HG02571 (cell line): ENCODE results near the gene RBM20.
A peak's percentile ranks its signal among the peaks of the same experiment; 100 is the strongest.

Experiments used
- ATAC-seq: cut with Tn5 transposase; IDR thresholded peaks from one replicate; pipeline ENCODE4 v1.9.1; 2021; ENCODE audit warnings: mild to moderate bottlenecking, moderate library complexity; ENCODE audit not compliant: unreplicated experiment

RBM20 gene

DNA sequence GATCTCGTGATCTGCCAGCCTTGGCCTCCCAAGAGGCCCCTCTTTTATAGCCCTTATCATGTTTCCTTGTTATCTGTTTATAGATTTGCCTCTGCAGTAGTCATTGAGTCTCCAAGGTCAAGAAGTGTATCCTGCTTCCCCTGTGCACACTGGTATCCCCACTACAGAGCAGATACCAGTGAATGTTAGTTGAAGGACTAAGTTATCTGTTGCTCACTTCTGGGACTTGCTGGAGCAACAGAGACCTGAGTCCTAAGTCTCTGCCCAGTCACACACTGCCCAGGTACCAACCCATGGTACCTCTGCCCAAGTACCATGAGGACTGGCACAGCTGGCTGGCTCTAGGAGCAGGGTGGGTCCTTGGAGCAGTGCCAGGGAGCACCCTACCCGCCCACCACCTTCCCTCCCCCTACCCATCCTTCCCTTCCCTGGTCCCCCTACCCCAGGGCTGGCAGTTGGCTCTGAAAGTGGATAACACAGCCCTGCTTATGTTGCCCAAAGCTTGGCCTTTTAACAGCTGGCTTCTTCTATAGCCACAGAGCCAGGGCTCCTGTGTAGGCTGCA is 201.1 kb downstream of the RBM20 start:
- no peak for ATAC-seq

DNA sequence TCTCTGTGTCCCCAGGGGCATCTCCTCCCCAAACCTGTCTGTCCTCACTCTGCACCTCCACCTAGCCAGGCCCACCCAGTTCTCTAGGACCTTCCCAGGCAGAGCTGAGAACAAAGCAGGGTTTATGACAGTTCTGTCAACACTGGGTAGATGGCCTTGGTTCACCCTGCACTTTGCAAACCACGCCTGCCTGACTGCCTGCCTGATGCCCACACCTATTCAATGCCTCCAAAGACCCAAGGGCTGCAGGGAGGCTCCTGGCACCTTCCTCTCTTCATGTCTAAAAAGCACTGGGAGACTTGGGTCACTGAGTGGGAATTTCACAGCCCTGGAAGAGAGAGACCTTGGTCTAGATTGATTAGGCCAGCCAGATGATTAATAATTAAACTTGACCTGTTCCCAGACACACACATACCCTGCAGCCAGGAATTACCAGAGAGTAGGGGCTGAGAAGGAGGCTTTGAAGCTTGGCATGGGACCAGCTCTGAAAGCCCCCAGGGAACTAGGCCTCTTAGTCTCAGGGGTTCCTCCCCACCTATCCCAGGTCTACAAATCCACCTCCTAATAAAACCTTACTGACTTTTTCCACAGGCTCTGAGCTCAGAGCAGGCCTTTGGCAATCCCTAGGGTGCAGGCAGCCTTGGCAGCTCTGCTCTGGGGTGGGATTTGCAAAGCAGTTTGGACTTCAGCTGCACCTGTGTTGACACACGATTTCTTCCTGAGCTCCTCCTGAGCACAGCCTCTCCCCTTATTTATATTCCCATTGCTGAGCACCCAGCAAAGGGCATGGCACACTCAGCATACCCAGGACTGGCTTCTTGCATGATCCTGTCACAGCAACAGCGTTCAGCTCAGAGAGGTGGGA is 201.9 kb downstream of the RBM20 start:
- no peak for ATAC-seq

DNA sequence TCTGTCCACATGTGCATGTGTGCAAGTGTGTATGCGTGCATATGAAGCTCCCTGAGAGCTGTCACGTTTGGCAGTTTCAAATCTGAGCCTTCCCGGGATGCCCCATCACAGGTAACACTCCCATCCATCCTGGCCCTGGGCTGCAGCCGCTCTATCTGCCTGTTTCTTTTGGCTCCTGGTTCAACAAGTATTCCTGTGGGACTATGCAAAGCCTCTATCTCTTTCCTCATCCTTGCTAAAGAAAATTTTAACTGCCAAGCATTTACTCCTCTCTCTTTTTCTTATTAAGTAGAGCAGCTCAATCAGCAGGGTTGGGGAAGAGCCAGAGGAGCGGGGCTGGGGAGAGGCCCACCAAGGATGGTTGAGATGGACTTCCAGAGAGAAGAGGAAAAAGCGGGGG is 203.2 kb downstream of the RBM20 start:
- no peak for ATAC-seq

DNA sequence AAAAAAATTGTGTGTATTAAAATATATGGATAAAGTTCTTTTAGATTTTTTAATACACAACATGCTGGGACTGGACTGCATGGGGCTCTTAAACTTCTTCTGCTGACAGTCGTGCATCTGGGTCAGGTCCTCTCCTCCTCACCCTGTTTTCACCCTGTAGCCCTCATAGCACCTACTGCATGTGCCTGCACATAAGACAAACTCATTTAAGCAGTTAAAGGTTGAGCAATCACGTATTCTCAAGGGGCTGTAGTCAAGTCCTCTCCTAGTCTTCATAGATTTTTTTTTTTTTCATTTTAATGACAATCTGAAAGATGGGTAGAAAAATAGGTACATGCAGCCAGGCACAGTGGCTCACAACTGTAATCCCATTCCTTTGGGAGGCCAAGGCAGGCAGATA is 204.0 kb downstream of the RBM20 start:
- no peak for ATAC-seq

DNA sequence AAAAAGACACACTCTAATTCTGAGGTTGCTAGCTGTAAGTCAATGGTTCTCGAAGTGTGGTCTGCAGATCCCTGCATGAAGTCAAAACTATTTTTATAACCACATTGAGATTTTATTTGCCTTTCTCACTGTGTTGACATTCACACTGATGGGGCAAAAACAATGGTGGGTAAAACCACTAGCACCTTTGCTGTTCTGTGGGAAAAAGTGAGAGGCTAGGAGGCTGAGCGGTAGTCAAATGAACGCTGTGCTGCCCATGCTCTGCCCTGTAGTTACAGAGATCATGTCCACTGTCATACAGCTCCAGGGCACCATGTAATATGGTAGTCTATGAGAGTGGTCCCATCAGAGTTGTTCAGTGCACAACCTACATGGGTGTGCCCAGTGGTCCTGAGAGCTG is 206.0 kb downstream of the RBM20 start:
- no peak for ATAC-seq

DNA sequence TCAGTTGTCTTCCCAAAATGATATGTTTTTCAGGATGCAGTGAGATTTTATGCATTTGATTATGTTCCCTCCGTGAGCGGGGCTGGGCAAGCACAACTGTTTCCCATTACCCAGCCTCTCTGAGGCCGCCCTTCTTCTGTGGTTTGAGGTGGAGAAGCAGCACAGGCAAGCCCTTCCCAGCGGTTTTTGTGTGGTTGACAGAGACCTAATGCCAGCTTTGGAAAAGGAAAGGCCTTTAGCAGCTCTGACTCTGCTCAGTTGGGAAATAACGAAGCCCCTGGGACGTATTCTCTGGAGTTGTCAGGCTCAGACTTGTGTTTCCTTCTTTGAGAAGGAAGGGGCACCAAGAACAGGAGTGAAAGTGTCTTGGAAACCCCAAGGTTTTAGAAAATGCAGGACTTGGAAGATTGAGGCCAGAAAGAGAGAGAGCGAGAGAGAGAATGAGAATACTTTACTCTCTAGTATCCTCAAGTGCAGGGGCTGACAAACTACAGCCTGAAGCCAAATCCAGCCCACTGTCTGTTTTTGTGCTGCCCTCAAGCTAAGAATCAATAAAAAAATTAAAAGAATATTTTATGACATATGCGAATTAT is 207.0 kb downstream of the RBM20 start:
- ATAC-seq: no peak

DNA sequence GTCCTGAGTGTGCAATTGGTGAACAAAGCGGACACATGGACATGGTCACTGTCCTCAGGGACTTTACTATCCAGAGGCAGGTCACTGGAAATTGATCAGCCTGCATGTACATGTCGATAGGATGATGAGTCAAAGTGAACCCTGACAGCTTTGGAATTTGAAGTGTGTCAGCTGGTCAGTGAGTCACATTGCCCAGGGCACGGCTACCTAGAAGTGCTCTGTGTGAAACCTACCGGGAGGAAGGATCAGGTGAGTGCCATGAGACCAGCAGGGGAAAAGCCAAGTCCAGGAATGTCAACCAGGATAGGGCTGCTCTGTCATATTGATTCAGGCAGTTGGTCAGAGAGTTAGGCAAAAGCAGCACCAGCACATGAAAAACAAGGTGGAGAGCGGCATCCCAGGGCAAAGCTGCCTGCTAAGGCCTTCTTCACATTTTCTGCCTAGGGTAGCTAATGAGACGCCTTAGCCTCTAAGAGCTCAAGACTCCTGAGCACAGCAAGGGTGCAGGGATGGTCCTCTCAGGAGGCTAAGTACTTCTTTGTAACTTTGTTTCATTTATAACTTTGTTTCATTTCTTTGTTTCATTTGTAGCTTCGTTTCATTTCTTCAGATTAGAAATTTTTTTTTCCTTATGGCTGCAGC is 208.2 kb downstream of the RBM20 start:
- ATAC-seq: no peak

DNA sequence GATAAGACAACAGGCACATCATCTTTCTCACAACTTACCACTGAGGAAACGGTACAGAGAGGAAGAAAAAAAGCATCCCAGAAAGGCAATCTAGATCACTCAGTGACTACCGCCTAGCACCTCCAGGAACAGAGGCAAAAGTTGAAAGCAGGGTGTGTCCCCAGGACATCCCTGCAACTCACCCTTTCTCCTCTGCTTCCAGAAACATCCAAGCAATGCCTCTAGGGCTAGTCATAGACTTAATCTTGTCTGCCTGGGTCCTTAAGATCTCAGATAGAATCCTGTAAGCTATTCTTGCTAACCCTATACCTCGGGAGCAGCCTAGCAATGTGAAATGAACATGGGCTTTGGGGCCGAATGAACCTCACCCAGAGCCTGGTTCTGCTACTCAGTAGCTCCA is 208.8 kb downstream of the RBM20 start:
- ATAC-seq: no peak

DNA sequence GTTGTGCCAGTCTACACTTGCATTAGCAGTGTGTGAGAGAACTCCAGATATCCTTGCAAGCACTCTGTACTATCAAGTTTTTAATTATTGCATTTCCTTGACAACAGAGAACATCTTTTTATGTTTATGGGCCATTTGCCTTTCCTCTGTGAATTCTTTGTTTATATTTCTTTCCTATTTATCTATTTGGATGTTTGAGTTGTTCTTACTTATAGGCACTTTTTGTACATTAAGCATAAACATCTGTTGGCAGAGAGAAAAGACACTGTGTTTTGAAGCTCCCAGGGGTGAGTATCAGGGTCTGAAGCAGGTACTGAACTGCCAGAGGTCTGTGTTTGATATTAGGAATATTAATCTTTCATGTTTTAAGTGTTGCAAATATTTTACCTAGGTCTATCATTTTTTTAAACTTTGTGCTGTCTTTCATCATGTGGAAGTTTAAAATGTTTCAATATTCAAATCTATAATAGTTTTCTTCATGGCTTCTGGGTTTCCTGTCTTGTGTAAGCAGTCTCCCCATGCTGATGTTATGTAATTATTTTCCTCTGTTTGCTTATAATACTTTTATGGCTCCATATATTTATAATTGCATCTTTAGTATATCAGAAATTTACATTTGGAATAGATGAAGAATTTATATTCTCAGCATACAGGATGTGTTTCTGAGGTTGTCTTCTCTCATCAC is 209.9 kb downstream of the RBM20 start:
- no peak for ATAC-seq

DNA sequence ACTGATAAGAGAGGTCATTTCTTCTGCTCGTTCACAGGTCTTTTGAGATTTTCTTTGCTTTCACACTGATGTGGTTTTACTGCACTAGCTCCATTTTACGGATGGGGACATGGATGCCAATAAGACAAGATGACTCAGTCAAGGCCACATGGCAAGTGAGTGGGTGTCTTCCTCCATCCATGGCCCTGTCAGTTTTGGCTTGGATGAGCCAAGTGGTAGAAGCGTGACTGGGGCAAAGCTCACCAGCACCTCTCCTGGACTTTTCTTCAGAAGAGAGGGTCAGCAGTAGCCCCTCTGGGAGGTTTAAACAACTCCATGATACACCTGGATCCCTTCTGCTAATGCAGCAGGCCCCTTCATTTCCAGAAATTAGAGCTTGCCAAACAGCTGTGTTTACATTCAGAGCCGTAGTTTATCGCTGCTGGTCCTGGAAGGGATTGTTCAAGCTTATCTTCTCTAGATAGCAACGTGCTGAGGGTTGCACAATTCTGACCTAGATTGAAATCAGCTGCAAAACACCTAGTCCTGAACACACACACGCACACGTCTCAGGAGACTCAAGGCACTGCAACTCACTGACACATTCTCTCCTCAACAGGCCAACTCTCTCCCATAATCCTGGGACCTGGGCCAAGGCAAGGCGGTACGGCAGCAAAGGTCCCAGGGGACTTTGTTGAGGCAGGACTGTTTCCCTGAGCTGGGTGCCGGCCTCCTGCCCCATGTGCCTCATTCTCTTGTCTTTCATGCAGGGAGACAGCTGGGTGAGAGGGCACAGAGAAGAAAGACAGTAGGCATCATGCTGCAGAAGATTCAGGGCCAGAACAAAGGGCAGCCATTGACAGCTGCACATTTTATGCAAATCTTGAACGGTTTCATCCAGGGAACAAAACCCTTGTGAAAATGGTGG is 213.4 kb downstream of the RBM20 start:
- ATAC-seq: no peak

DNA sequence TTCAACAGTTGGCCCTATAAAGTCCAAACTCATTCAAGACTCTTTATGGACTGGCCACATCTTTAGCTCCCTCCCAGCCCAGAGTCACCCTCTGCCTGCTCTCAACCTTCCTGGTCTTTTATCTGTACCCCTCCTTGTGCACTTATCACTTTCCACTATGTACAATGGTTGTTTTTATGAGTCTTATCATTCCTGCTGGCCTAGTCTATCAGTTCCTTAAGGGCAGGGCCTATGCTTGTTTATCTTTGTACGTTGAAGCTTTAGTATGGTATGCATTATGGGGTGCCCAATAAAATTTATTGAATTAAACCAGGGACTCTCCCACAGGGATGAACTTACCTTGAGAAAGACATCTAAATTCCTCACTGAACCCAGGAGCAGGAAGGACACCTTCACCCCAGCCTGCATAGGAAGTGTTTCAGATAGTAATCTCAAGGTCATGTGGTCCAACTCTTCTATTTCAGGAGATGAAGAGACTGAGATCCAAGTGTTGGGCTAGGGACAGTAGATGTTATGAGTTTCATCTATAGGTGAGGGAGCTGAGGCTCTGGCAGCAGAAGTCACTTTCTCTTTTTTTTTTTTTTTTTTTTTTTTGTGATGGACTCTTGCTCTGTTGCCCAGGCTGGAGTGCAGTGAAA is 214.3 kb downstream of the RBM20 start:
- ATAC-seq: no peak

DNA sequence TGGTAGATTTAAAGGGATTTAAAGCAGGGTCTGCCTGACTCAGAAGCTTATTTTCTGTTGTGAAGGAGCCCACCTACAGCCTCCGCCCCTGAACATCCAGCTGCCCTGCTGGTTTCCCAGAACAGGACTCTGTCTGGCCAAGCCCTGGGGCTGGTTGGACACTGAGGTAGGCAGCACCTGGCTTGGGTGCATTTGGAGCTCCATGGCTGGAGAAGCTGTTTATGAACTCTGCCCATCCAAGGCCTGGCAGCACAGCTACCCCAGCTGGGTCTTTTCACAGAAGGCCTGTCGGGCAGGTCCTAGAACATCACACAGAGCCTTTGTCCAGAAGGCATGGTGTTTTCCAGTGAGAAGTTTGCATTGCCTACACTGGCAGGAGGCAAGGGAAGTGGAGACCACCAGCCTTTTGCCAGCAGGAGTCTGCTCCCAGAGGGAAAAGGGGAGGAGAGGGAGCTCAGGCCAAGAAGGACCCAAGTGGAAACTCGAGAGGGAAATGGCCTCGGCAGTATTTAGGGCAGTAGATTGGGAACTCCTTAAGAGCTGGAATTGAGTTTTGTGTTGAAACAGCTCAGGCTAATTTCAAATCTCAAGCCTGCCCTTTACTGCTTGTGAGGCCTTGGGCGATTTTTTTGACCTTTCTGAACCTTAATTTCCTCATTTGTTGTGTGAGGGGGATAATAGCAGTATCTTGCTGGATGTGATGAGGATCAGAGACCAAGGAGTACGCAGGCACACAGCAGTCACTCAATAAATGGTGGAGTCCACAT is 215.3 kb downstream of the RBM20 start:
- ATAC-seq: no peak

DNA sequence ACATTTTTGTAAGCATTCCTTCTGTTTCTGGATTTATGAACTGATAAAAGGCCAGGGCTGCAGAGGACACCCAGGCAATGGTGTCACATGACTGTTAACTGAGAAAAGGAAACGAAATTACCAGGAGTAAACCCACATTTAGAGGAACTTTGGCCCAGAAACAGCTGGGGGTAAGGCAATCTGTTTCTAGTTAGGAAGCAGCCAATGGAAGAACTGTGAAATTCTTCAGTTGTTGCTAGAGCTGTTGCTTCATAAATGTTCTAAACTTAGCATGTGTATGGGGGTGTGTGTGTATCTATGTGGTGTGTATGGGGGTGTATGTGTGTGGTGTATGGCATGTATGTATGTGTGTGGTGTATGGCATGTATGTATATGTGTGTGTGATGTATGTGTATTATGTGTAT is 215.8 kb downstream of the RBM20 start:
- no peak for ATAC-seq

DNA sequence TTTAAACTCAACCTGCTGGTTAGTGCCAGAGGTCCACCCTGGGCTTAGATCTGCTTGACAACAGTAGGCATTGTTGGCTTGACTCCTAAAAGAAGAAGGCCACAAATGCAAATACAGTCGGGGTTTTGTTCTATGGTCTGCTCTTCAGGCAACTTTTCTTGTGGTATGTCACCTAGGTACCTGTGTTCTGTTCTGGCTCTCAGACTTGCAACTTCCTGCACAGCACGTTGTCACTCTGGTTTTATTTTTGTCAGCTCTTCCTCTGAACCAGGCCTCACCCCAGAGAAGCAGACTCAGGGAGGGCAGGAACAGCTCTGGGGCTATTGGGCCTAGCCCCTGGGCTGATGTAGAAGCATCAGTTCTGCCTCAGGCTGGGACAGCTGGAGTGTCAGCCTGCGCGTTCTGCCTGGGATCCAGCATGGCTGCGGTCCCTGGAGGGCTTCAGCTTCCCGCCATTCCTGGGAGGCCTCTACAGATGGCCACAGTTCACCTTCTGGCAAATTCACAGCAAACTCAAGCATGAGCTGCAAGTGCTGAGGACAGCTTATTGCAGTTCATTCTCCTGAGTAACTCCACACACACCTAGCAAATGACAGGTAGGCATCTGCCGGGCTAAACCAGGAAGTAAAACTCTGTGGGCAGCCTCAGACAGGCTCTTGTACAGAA is 216.6 kb downstream of the RBM20 start:
- peak; percentile 39 for ATAC-seq

DNA sequence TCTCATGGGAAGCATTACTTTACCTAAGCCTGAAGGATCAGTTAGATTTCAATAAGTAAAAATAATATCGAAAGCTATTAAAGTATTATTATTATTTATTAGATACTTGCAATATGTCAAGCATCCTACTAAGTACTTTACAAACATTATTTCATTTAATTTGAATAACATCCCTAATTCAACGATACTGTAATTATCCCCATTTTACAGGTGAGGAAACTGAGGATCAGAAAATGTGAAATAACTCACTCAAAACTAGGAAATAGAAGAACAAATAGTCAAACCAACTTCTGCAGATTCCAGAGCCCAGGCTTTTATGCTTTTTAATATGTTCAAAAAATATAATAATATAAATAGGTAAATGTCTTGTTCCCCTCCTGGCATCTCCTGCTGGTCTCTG is 217.3 kb downstream of the RBM20 start:
- ATAC-seq: no peak

DNA sequence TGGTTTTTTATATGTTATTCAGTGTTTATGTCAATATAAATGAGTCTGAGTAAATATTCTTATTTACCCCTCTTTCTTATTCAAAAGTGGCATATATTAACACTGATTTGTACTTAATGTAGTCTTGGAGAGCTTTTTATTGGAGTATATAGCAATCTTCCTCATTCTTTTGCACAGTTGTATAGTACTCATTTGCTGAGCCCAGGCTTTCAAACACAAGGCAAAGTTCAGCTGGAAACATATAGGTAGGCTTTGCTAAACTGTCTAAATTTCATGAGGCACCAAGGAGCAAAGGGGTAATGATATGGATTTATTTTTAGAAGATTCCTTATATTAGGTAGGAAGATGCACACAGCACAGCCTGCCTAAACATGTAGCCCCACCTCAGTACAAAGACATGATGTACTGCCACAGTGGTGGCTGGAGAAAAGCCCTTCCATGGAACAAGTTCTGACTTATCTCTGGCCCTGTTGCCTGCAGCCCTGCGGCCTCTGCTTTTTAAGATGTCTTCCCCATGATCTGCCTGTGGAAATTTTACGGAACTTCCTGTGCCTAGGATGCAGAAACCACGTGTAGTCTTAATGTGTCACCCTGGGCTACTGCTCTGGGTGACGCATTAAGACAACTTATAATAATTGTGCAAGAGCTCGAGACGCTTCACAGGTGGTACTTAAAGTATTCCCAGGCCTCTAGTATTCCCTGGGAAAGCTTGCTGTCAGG is 218.0 kb downstream of the RBM20 start:
- ATAC-seq: no peak

DNA sequence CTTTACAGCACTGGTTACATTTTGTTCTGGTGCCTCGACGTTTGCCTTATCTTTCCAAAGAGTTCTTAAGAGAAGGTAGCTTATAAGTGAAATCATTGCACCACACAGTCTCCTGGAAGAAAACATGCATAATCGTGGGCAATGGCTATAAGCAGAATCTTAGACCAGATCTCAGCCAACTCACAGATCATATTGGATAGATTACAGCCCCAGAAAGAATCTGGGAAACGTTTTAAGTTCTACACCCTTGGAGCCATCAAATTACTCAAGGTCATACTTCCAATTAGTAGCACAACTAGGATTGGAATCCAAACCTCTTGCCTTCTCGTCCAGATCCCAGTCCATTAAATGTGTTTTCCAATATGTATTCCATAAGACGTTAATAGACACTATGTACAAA is 218.8 kb downstream of the RBM20 start:
- no peak for ATAC-seq

DNA sequence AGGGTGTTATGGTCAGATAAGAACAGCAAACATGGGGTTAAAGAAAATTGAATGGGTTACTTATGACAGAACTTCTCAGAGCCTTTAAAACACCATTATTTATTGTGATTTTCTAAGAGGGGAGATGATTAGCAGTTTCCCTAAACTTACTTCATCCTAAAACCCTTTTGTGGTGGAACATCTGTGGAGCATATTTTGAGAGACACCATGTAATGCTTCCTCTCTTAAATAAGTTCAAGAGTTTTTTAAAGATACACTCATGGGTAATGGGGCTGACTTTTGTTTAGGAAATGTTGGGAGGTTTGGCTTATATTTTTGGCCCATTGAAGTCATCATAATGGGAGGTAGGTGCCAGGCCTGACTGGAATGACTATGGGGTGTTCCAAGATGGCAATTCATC is 219.2 kb downstream of the RBM20 start:
- no peak for ATAC-seq
